Hypothalamus (tissue), 51 donors: Measurements from ENCODE around the gene LRRC27.

ENCODE experiments used
- DNase-seq, 51 donors: peaks; one replicate each; lab custom pipeline; 2025; lab: John Stamatoyannopoulos, UW

Gene LRRC27

GRCh38 chr10:132408823-132409666 is 77.1 kb downstream of the LRRC27 start:
- no peak for DNase-seq

GRCh38 chr10:132409667-132410028 is 77.7 kb downstream of the LRRC27 start:
- DNase-seq: no peak

- no peak for DNase-seq
Observed at GRCh38 chr10:132410056-132410778, 78.2 kb downstream of the LRRC27 start.

- no peak for DNase-seq
Observed at GRCh38 chr10:132410779-132411532, 79.0 kb downstream of the LRRC27 start.

- peak in 4 of 51 donors; percentile 23 to 34 (median 30) for DNase-seq
Observed at GRCh38 chr10:132411561-132412253, 79.7 kb downstream of the LRRC27 start.

GRCh38 chr10:132412316-132413192 is 80.6 kb downstream of the LRRC27 start:
- DNase-seq: peak in 2 of 51 donors; percentile 28 to 35

- no peak for DNase-seq
Observed at GRCh38 chr10:132413226-132414205, 81.5 kb downstream of the LRRC27 start.

- no peak for DNase-seq
Observed at GRCh38 chr10:132414402-132415016, 82.5 kb downstream of the LRRC27 start.

GRCh38 chr10:132415255-132415654 is 83.3 kb downstream of the LRRC27 start:
- DNase-seq: no peak

- DNase-seq: no peak
Observed at GRCh38 chr10:132415956-132416355, 84.0 kb downstream of the LRRC27 start.

GRCh38 chr10:132416566-132417256 is 84.7 kb downstream of the LRRC27 start:
- DNase-seq: no peak

GRCh38 chr10:132417257-132417910 is 85.4 kb downstream of the LRRC27 start:
- no peak for DNase-seq

GRCh38 chr10:132417957-132418441 is 86.0 kb downstream of the LRRC27 start:
- no peak for DNase-seq

GRCh38 chr10:132418527-132419416 is 86.8 kb downstream of the LRRC27 start:
- no peak for DNase-seq
